Medulla oblongata (tissue), 1 donor: ENCODE results near the gene BRD9.
"Not testable (repeated sequence)": the region's sequence is repeated elsewhere in the genome, so short reads cannot be mapped to it uniquely, and the experiment has no call there.

ENCODE experiments used
- DNase-seq: peaks from one replicate; pipeline ENCODE4 v3.0.0-alpha.2; 2015; ENCODE audit errors: extremely low spot score

Gene BRD9

DNA sequence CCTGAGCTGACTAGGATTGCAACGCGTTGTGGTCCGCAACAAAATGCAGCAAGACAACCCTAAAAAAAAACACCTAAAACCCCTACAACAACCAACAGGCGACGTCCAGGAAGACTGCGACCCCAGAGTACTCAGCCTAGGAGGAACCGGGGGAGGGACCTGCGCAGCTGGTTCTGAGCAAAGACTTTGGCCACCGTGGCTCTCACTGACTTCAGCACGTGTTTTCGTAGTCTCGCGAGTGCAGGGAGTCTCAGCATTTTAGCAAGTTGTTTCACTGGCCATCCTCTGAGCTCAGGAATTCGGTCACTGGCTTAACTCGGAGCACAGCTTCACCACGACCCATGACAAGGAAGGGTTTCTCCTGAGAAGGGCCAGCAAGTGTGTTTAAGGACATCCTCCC lies 33.2 kb downstream of the BRD9 start:
- no peak for DNase-seq

DNA sequence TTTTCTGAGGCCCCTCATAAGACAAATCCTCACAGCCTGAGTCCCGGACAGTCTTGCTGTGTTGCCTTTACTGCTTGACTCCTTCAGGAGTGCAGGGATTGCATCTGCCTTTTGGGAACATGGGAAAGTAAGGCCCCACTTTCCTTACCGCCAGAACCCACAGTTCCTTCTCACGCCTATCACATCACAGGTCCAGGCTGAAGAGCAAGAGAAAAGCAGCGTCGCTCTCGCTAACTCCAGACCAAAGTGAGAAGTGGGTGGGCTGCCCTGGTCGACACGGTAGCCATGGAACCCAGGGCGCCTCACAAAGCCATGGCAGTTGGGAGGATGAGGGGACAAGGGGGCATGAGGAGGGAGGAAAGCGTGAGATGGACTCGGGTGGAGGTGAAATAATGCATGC lies 33.9 kb downstream of the BRD9 start:
- DNase-seq: no peak

DNA sequence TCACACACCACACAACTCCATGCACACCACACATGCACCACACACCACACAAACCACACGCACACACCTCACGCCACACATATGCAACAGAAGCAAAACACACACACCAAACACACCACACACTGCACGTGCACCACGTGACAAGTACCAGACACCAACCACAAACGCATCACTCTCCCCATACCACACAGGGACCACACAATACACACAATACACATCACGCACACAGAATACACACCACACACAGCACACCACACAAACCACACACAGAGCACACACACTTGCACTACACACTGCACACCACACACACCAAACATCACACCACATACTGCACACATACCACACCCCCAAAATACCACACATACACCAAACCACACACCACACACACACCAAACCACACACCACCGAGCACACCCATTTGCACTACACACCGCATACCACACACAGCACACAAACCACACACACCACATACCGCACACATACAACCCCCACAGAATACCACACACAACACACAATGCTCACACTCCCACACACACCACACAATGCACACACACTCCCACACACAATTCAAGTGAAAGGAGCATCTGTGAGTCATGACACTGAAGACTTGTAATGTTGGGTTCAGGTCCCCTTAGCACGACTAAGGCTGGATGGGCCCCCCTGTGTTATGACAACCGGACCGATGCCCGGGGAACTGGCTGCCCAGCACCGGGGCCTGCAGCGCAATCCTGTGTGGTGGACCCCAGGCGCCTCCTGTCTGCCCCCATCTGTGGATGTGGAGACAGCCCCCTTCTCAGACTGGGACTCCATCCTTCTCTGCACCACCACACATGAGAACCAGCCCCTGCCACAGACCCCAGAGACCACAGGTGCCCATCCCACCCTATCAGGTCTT lies 35.8 kb downstream of the BRD9 start:
- DNase-seq: no peak

DNA sequence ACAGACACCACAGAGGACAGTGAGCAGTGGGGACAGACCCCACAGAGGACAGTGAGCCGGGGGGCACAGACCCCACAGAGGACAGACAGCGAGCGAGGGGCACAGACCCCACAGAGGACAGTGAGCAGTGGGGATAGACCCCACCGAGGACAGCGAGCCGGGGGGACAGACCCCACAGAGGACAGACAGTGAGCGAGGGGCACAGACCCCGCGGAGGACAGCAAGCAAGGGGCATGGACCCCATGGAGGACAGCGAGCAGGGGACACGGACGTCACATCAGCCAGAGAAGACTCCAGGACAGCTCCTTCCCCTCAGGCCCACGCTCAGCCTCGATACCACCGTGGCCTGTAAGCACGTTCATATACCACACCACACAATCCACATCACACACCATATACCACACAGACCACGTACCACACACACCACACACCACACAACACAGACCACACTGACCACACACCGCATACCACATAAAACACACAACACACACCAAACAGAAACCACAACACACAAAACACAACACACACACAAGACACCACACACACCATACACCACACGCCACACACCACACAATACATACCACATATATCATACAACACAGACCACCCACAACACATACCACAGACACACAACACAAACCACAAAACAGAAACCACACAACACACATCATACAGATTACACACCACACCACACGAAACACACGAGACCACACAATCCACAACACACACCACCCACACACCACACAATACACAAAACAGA lies 36.6 kb downstream of the BRD9 start:
- DNase-seq: no peak

DNA sequence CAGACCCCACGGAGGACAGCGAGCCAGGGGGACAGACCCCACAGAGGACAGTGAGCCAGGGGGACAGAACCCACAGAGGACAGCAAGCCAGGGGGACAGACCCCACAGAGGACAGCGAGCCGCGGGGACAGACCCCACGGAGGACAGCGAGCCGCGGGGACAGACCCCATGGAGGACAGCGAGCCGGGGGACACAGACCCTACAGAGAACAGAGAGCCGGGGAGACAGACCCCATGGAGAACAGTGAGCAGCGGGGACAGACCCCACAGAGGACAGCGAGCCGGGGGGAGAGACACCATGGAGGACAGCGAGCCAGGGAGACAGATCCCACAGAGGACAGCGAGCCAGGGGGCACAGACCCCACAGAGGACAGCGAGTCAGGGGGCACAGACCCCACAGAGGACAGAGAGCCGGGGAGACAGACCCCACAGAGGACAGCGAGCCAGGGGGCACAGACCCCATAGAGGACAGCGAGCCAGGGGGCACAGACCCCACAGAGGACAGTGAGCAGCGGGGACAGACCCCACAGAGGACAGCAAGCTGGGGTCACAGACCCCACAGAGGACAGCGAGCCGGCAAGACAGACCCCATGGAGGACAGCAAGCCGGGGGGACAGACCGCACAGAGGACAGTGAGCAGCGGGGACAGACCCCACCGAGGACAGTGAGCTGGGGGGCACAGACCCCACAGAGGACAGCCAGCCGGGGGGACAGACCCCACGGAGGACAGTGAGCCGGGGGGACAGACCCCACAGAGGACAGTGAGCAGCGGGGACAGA lies 37.4 kb downstream of the BRD9 start:
- DNase-seq: no peak

DNA sequence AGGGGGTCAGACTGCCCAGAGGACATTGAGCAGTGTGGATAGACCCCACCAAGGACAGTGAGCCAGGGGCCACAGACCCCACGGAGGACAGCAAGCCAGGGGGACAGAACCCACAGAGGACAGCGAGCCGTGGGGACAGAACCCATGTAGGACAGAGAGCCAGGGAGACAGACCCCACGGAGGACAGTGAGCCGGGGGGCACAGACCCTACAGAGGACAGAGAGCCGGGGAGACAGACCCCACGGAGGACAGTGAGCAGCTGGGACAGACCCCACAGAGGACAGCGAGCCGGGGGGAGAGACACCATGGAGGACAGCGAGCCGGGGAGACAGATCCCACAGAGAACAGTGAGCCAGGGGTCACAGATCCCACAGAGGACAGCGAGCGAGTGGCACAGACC lies 38.4 kb downstream of the BRD9 start:
- DNase-seq: no peak

DNA sequence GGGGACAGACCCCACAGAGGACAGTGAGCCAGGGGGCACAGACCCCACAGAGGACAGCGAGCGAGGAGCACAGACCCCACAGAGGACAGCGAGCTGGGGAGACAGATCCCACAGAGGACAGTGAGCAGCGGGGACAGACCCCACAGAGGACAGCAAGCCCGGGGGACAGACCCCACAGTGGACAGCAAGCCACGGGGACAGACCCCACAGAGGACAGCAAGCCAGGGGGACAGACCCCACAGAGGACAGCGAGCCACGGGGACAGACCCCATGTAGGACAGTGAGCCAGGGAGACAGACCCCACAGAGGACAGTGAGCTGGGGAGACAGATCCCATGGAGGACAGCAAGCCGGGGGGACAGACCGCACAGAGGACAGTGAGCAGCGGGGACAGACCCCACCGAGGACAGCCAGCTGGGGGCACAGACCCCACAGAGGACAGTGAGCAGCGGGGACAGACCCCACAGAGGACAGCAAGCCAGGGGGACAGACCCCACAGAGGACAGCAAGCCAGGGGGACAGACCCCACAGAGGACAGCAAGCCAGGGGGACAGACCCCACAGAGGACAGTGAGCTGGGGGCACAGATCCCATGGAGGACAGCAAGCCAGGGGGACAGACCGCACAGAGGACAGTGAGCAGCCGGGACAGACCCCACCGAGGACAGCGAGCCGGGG lies 39.0 kb downstream of the BRD9 start:
- not testable (repeated sequence) for DNase-seq

DNA sequence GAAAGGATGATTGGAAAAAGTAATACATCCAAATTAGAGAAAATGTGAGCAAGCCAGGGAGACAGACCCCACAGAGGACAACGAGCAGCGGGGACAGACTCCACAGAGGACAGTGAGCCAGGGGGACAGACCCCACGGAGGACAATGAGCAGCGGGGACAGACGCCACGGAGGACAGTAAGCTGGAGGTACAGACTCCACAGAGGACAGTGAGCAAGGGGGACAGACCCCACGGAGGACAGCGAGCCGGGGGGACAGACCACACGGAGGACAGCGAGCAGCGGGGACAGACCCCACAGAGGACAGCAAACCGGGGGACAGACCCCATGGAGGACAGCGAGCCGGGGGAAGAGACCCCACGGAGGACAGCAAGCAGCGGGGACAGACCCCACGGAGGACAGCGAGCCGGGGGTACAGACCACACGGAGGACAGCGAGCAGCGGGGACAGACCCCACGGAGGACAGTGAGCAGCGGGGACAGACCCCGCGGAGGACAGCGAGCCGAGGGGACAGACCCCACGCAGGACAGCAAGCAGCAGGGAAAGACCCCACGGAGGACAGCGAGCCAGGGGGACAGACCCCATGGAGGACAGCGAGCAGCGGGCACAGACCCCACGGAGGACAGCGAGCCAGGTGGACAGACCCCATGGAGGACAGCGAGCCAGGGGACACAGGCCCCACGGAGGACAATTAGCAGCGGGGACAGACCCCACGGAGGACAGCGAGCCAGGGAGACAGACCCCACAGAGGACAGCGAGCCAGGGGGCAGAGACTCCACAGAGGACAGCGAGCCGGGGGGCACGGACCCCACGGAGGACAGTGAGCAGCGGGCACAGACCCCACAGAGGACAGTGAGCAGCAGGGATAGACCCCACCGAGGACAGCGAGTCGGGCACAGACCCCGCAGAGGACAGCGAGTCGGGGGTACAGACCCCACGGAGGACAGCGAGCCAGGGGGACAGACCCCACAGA lies 39.9 kb downstream of the BRD9 start:
- no peak for DNase-seq

DNA sequence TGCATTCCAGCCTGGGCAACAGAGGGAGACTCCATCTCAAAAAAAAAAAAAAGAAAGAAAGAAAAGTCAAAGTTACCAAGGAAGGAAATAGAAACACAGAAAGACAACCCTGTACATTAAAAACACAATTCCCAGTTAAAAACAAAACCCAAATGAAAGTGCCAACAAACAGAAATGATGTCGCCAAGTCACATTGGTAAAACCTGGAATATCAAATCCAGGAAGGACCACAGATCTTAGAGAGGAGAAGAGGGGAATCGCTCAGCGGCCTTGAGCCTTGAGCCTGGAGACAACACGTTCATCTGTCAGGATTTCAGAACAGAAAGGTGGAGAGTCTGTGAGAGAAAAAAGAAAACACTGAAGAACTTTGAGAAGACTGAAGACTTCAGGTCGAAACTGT lies 40.6 kb downstream of the BRD9 start:
- no peak for DNase-seq

DNA sequence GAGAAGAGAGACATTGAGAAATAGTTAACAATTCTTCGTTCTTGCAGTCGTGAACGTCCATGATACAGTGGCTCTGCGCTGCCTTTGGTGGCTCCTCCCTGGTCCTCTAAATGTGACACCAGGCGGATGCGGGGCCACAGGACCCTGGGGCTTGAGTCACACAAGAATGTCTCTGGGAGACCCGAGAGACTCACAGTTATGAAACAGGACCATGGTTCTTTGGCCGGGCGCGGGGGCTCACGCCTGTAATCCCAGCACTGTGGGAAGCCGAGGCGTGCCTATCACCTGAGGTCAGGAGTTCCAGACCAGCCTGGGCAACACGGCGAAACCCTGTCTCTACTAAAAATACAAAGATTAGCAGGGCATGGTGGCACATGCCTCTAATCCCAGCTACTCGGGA lies 41.0 kb downstream of the BRD9 start:
- DNase-seq: no peak

DNA sequence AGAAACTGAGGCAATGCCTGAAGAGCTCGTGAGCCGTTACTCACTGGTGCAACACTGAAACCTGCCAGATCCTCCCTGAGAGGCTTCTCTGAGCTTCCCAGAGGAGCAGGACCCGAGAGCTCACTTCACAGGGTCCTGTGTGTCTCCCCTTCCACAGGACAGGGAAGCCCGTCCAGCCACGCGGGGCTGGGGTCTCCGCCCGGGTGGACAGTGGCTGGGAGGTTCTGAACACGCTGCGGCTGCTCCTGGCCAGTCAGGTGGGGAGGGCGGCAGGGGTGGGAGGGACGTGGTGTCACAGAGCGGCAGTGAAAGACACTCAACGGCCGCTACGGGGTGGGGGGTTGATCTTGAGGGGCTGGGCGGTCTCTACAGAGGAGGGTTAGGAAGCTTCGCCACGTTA lies 41.5 kb downstream of the BRD9 start:
- DNase-seq: no peak

DNA sequence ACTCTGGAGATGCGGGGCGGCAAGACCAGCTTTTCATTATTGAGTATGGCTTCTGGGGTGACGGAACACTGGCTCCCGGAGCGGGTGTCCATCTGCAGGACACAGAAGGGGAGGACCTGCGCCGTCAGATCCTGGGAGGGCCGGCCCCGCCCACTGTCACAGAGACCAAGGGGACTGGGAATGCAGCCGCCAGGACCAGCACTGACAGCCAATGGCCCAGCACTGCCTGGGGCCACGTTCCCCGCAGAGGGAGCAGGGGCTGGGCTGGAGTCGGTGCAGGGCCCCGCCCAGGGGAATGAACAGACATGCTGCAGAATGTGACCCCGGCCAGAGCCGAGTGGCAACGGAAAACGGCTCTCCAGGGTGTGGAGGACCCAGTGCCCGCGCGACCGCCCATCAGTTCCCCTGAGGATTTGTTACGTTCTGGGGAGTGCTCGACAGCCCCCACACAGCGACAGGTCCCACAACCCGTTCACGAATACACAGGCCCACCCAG lies 42.0 kb downstream of the BRD9 start, which contains the start of gene ZDHHC11:
TSS of gene ZDHHC11 (minus strand) at position 476 of the 496 bp plus-strand sequence. CDS start at position 92, 384 bp downstream.
- DNase-seq: no peak

DNA sequence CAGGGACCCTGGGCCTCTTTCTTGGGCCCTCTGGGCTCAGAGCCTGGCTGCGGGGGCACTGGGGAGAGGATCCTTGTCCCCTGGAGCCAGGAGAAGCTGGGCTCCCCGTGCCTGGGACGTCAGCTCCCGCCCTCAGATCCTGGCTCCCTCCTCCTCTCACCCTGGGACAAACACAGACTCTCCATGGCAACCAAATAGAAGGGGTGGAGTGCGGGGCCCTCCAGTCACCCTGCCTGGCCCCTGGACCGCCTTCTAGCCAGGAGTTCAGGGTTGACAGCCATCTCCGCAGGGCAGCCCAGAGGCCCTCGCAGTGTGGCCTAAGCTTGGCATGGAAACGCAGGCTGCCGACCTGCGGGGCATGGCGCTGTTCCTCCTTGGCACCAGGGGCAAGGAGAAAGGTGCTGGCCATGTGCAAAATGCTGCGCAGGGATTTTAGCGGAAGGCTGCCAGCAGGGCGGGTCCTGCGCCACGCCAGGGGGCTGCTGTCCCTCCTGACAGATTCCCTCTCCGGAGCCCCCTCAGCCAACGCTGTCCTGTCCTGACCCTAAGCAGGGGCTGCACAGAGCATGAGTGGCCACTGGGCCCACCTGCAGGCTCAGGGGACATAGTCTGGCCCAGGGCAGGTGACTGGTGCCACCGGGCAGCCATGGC lies 42.8 kb downstream of the BRD9 start:
- no peak for DNase-seq

DNA sequence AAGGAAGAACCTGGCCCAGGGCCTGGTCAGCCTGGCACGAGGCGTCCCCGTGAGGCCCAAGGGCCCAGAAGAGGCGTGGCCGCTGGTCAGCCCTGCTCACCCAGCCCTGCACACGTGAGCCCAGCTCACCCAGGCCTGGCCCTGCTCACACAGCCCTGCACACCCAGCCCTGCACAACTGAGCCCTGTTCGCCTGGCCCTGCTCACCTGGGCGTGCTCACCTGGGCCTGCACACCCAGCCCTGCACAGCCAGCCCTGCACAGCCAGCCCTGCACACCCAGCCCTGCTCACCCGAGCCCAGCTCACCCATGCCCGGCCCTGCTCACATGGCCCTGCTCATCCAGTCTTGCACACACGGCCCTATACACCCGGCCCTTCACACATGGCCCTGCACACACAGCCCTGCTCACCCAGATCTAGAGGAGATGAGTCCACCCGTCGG lies 43.9 kb downstream of the BRD9 start:
- DNase-seq: peak; percentile 1

DNA sequence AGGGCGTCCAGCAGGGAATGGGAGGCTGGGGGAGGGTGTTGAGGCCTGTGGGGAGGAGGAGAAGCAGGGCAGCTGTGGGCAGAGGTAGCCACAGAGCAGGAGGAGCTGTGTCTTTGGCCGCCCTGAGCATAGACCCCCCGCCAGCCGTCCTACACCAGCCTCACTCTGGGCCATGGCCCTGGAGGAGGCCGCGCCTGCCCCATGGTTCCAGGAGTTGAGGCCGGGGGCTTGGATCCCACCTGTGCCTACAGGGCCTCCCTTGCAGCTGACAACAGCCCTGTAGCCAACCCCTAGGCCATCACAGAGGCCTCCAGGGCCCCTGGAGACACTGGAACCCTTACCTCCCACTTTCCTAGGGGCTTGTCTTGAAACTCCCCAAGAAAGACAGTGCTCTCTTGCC lies 44.9 kb downstream of the BRD9 start:
- DNase-seq: not testable (repeated sequence)

DNA sequence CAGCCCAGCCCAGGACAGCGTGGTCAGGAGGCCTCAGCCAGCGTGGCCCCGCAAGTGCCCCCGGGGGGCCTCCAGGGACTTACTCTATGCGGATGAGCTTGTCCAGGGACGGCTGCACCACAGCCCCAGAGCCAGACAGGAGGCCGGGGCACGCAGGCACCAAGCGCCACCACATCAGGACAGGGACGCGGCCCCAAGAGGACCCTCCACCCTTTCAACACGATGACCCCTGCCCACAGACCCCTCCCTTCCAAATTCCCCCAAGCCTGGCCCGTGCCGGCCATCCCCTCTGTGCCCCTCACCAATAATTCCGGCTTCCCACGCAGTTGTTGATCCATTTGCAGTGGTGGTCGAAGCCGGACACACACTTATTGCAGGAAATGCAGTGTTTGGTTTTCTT lies 45.4 kb downstream of the BRD9 start:
- DNase-seq: not testable (repeated sequence)

DNA sequence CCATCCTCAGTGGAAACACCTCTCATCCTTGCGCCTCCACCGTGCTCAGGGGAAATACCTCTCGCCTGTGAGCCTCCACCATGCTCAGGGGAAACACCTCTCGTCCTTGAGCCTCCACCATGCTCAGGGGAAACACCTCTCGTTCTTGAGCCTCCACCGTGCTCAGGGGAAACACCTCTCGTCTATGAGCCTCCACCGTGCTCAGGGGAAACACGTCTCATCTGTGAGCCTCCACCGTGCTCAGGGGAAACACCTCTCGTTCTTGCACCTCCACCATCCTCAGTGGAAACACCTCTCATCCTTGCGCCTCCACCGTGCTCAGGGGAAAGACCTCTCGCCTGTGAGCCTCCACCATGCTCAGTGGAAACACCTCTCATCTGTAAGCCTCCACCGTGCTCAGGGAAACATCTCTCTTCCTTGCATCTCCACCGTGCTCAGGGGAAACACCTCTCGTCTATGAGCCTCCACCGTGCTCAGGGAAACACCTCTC lies 46.0 kb downstream of the BRD9 start:
- peak; percentile 1 for DNase-seq

DNA sequence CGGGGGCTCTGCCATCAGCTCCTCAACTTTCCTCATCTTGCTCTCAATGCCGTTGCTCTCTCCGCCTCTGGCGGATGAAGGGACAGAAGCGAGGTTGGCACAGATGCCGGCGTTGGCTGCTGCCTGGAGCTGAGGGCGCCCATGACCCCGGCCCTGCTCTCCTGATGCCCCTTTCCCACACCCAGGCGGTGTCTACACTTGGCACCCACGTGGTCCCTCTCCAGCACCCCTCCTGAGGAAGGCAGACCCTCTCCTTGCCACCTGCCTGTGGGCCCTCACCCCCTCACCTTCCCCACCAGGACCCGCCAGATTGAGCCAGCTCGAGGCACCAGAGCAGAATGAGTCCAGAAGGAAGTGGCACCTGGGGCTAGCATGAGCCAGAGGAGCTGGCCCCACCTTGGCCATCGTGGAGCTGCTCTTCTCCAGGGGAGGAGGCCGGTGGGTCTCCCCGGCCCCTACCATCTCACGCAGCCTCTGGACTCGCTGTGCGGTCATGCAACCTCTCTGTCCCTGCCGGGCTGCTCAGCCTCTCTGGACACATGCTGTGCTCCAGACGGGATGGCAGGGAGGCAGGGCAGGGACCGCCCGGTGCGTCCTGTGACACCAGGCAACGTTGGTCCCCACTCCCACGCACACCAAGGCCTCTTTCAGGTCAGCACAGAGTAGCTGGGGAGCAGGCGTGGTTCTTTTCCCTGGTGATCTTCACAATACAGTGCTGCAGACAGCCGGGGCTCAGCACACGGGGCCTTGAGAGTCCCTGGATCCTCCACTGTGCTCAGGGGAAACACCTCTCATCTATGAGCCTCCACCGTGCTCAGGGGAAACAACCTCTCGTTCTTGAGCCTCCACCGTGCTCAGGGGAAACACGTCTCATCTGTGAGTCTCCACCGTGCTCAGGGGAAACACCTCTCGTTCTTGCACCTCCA lies 46.7 kb downstream of the BRD9 start:
- DNase-seq: not testable (repeated sequence)
